ENCODE data around the gene LRRTM2. TPM values are rescaled to one million over a fixed set of nuclear protein-coding genes. Genes with fewer than 3 reads are reported as not detected.

Gene LRRTM2
- total RNA-seq, 2 donors from 2014 or later: not detected

DNA sequence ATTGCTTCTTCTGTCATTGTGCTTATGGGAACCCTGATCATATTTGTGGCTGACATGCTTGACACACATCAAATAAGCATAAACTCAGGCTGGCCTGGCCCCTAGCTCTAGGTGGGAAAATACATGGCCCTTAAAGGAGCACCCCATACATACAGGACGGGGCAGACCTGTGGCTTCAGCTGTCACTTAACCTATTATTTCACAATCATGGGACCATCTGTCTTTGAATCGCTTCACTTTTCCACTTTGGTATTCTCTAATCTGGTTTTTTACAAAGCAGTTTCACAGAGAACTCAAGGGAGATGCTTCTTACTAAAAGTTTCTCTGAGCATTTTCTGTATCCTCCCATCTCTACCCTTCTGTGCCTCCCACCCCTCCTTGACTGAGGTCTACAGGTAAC is 34.6 kb upstream of the LRRTM2 start:
- no peaks in the 10 kb centered on the region for H3K36me3 ChIP-seq
- H3K27ac ChIP-seq: no peak overlapping the region
- no peaks in the 10 kb centered on the region for H3K27me3 ChIP-seq (replicated peaks; ENCODE audit: insufficient read depth)
- H3K4me1 ChIP-seq (replicated peaks): no peaks in the 10 kb centered on the region
- 97% methylated on average over 2 of the region's 2 CpGs for WGBS
- no peaks in the 10 kb centered on the region for H3K9me3 ChIP-seq
- TF ChIP-seq CTCF (IDR thresholded peaks at IDR 0.05): no peak
- TF ChIP-seq POLR2AphosphoS5 (IDR thresholded peaks at IDR 0.05): no peak
- no peak for TF ChIP-seq POLR2A (IDR thresholded peaks at IDR 0.05)
- no peak for DNase-seq (ENCODE audit: low spot score)
- intact Hi-C loops (cut with DNase I): no loop called here
- no peak overlapping the region for H3K4me3 ChIP-seq

- H3K36me3 ChIP-seq: no peaks in the 10 kb centered on the region
- no peaks in the 10 kb centered on the region for H3K4me1 ChIP-seq (replicated peaks)
- TF ChIP-seq POLR2AphosphoS5 (IDR thresholded peaks at IDR 0.05): no peak
- no peak for TF ChIP-seq CTCF (IDR thresholded peaks at IDR 0.05)
- TF ChIP-seq POLR2A (IDR thresholded peaks at IDR 0.05): no peak
- intact Hi-C loops (cut with DNase I): no loop called here
- no peak overlapping the region for H3K4me3 ChIP-seq
- H3K9me3 ChIP-seq: no peaks in the 10 kb centered on the region
- H3K27ac ChIP-seq: no peak overlapping the region
- WGBS: 100% methylated on average over 1 of the region's 1 CpG
- DNase-seq (ENCODE audit: low spot score): no peak
- H3K27me3 ChIP-seq (replicated peaks; ENCODE audit: insufficient read depth): no peaks in the 10 kb centered on the region
Observed at GRCh38 chr5:138905541-138905940, 30.4 kb upstream of the LRRTM2 start.

- Histone ChIP-seq H3K27me3 (replicated peaks; ENCODE audit: insufficient read depth) (no peaks in the 10 kb centered on the region), H3K4me1 (replicated peaks) (no peaks in the 10 kb centered on the region), H3K9me3 (no peaks in the 10 kb centered on the region), H3K4me3 (no peak overlapping the region), H3K27ac (no peak overlapping the region), H3K36me3 (no peaks in the 10 kb centered on the region)
- WGBS: 87% methylated on average over 10 of the region's 10 CpGs
- intact Hi-C loops (cut with DNase I): no loop called here
- no peak for DNase-seq (ENCODE audit: low spot score)
- TF ChIP-seq CTCF (IDR thresholded peaks at IDR 0.05) (no peak), POLR2A (IDR thresholded peaks at IDR 0.05) (no peak), POLR2AphosphoS5 (IDR thresholded peaks at IDR 0.05) (no peak)
Observed at GRCh38 chr5:138903130-138903775, 28.1 kb upstream of the LRRTM2 start.

- WGBS: 97% methylated on average over 2 of the region's 2 CpGs
- TF ChIP-seq POLR2A (IDR thresholded peaks at IDR 0.05) (no peak), CTCF (IDR thresholded peaks at IDR 0.05) (no peak), POLR2AphosphoS5 (IDR thresholded peaks at IDR 0.05) (no peak)
- no peaks in the 10 kb centered on the region for H3K9me3 ChIP-seq
- H3K27ac ChIP-seq: no peak overlapping the region
- no peak overlapping the region for H3K4me3 ChIP-seq
- DNase-seq (ENCODE audit: low spot score): no peak
- H3K36me3 ChIP-seq: no peaks in the 10 kb centered on the region
- H3K27me3 ChIP-seq (replicated peaks; ENCODE audit: insufficient read depth): no peaks in the 10 kb centered on the region
- intact Hi-C loops (cut with DNase I): no loop called here
- no peaks in the 10 kb centered on the region for H3K4me1 ChIP-seq (replicated peaks)
Observed at GRCh38 chr5:138901716-138902115, 26.6 kb upstream of the LRRTM2 start.

DNA sequence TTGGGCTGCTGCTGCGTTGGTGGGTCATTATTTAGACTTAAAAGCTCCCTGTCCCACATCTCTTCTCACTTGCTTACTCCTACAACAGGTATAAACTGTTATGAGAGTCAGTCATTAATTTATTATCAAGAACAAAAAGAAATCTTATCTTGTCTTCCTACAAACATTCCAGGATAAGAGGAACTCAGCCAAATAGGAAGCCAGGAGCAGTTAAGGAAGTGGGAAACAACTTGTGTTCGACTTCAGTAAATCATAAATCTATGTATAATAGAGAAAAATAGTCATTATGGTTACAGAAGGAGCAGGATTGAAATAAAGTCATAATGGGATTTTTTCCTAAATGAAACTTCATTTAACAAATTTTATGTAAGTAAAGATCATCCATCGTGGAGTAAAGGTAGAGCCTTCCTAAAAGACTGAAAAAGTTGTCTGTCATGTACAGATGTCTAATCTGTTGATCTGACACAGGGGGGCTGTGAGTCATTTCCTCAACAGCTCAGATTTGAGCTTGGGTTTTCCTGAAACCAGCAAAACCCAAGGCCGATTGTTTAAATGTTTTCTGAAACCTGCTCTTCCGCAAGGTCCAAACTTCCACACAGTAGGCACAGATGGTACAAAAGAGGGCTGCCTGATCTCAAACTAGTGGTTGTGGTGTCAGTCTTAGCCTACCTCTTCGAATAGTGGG is 25.3 kb upstream of the LRRTM2 start:
- Histone ChIP-seq H3K4me3 (no peak overlapping the region), H3K27me3 (replicated peaks; ENCODE audit: insufficient read depth) (no peaks in the 10 kb centered on the region), H3K9me3 (no peaks in the 10 kb centered on the region), H3K36me3 (no peaks in the 10 kb centered on the region), H3K4me1 (replicated peaks) (no peaks in the 10 kb centered on the region), H3K27ac (no peak overlapping the region)
- TF ChIP-seq POLR2A (IDR thresholded peaks at IDR 0.05): no peak
- TF ChIP-seq POLR2AphosphoS5 (IDR thresholded peaks at IDR 0.05): no peak
- TF ChIP-seq CTCF (IDR thresholded peaks at IDR 0.05): no peak
- WGBS: 61% methylated on average over 6 of the region's 6 CpGs
- DNase-seq (ENCODE audit: low spot score): no peak
- intact Hi-C loops (cut with DNase I): no loop called here

All from prostate gland (tissue), 2 donors.